ENCODE measurements around the gene ZNF598. TPM values are rescaled to one million over a fixed set of nuclear protein-coding genes. Genes with fewer than 3 reads are reported as not detected.
A peak's percentile ranks its signal among the peaks of the same experiment; 100 is the strongest.

Gene ZNF598
- total RNA-seq, 1 experiment from 2014 or later, result 75.8 TPM

- no peak overlapping the region for H3K4me3 ChIP-seq (ENCODE audit: low read depth, low read length, poor library complexity, severe bottlenecking)
- no peak for TF ChIP-seq EZH2 (IDR thresholded peaks at IDR 0.05; ENCODE audit: borderline replicate concordance, low read depth, low read length, poor library complexity, severe bottlenecking)
- TF ChIP-seq CTCF (conservative IDR thresholded peaks at IDR 0.05; ENCODE audit: low read depth, low read length), result no peak
- H3K27me3 ChIP-seq (replicated peaks; ENCODE audit: insufficient read depth, low read depth, low read length, poor library complexity), result no peaks in the 10 kb centered on the region
- intact Hi-C loops (cut with micrococcal nuclease; ENCODE audit: unreplicated experiment), result no loop called here
- peaks cover 3% of the 10 kb centered on the region for H3K4me1 ChIP-seq (ENCODE audit: insufficient read depth, low read length, poor library complexity, severe bottlenecking)
- H3K27ac ChIP-seq (ENCODE audit: low read depth, low read length, poor library complexity, severe bottlenecking), result no peak overlapping the region
- ChIA-PET POLR2A (ENCODE audit: low non-redundant PET) (no interaction called here), CTCF (interaction anchor here (0.6 kb wide), 1 partner anchor 500 kb away, joined by 3 read pairs; no protein-coding TSS in a partner anchor)
- H3K9me3 ChIP-seq (ENCODE audit: low read depth, low read length, poor library complexity, severe bottlenecking), result no peaks in the 10 kb centered on the region
- no peak for DNase-seq (ENCODE audit: low spot score)
- peaks cover 63% of the 10 kb centered on the region for H3K36me3 ChIP-seq (ENCODE audit: insufficient read depth, low read length, poor library complexity, severe bottlenecking)
- BruUV-seq (replicated peaks), result no TSS peak
Observed at GRCh38 chr16:1998852-1999801, 10.5 kb downstream of the ZNF598 start.

- TF ChIP-seq EZH2 (IDR thresholded peaks at IDR 0.05; ENCODE audit: borderline replicate concordance, low read depth, low read length, poor library complexity, severe bottlenecking) (no peak), CTCF (conservative IDR thresholded peaks at IDR 0.05; ENCODE audit: low read depth, low read length) (no peak)
- Histone ChIP-seq H3K4me1 (ENCODE audit: insufficient read depth, low read length, poor library complexity, severe bottlenecking) (no peaks in the 10 kb centered on the region), H3K27ac (ENCODE audit: low read depth, low read length, poor library complexity, severe bottlenecking) (no peak overlapping the region), H3K36me3 (ENCODE audit: insufficient read depth, low read length, poor library complexity, severe bottlenecking) (peaks cover 63% of the 10 kb centered on the region), H3K4me3 (ENCODE audit: low read depth, low read length, poor library complexity, severe bottlenecking) (no peak overlapping the region), H3K9me3 (ENCODE audit: low read depth, low read length, poor library complexity, severe bottlenecking) (no peaks in the 10 kb centered on the region), H3K27me3 (replicated peaks; ENCODE audit: insufficient read depth, low read depth, low read length, poor library complexity) (no peaks in the 10 kb centered on the region)
- intact Hi-C loops (cut with micrococcal nuclease; ENCODE audit: unreplicated experiment), result no loop called here
- BruUV-seq (replicated peaks), result no TSS peak
- ChIA-PET POLR2A (ENCODE audit: low non-redundant PET) (no interaction called here), CTCF (interaction anchor here (0.6 kb wide), 1 partner anchor 500 kb away, joined by 3 read pairs; no protein-coding TSS in a partner anchor)
- no peak for DNase-seq (ENCODE audit: low spot score)
Observed at GRCh38 chr16:1998360-1998835, 11.2 kb downstream of the ZNF598 start.

GRCh38 chr16:1997494-1998359 is 11.9 kb downstream of the ZNF598 start:
- DNase-seq (ENCODE audit: low spot score), result no peak
- ChIA-PET POLR2A (ENCODE audit: low non-redundant PET) (no interaction called here), CTCF (no interaction called here)
- intact Hi-C loops (cut with micrococcal nuclease; ENCODE audit: unreplicated experiment), result no loop called here
- Histone ChIP-seq H3K27ac (ENCODE audit: low read depth, low read length, poor library complexity, severe bottlenecking) (no peak overlapping the region), H3K27me3 (replicated peaks; ENCODE audit: insufficient read depth, low read depth, low read length, poor library complexity) (no peaks in the 10 kb centered on the region), H3K9me3 (ENCODE audit: low read depth, low read length, poor library complexity, severe bottlenecking) (no peaks in the 10 kb centered on the region), H3K4me1 (ENCODE audit: insufficient read depth, low read length, poor library complexity, severe bottlenecking) (no peaks in the 10 kb centered on the region), H3K36me3 (ENCODE audit: insufficient read depth, low read length, poor library complexity, severe bottlenecking) (peaks cover 56% of the 10 kb centered on the region), H3K4me3 (ENCODE audit: low read depth, low read length, poor library complexity, severe bottlenecking) (no peak overlapping the region)
- no peak for TF ChIP-seq CTCF (conservative IDR thresholded peaks at IDR 0.05; ENCODE audit: low read depth, low read length)
- TF ChIP-seq EZH2 (IDR thresholded peaks at IDR 0.05; ENCODE audit: borderline replicate concordance, low read depth, low read length, poor library complexity, severe bottlenecking), result no peak
- BruUV-seq (replicated peaks), result TSS peak; percentile 38
